GM21529 (cell line): ENCODE results near the gene CCNY.

Experiments used
- ATAC-seq: cut with Tn5 transposase; IDR thresholded peaks from one replicate; pipeline ENCODE4 v1.9.1; 2021; ENCODE audit not compliant: unreplicated experiment

The CCNY gene

GRCh38 chr10:35423505-35424306 lies 87.4 kb downstream of the CCNY start:
- no peak for ATAC-seq

- no peak for ATAC-seq
Observed at GRCh38 chr10:35424680-35425285, 88.5 kb downstream of the CCNY start.

DNA sequence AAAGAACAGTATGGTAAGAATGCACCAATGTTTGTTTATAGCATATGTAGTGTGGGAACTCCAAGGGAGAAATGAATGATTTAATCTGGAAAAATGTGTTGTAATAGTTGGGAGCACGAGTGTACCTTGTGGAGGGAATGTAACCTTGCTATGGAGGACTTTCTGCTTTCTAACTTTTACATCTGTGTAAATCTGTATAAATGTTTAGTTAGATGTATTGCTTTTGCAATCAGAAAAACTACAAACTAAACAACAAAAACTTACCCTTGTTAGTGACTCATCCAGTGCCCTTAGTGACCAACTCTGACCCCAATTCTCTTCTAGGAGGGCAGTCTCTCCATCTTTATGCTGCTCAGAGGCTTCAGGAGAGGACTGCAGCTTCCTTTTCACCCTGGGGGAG lies 89.3 kb downstream of the CCNY start:
- ATAC-seq = no peak

- no peak for ATAC-seq
Observed at GRCh38 chr10:35426657-35427056, 90.3 kb downstream of the CCNY start.

GRCh38 chr10:35427543-35427942 lies 91.2 kb downstream of the CCNY start:
- no peak for ATAC-seq

- no peak for ATAC-seq
Observed at GRCh38 chr10:35428521-35428920, 92.2 kb downstream of the CCNY start.

- no peak for ATAC-seq
Observed at GRCh38 chr10:35432781-35433338, 96.6 kb downstream of the CCNY start.

- no peak for ATAC-seq
Observed at GRCh38 chr10:35433851-35434426, 97.6 kb downstream of the CCNY start.

DNA sequence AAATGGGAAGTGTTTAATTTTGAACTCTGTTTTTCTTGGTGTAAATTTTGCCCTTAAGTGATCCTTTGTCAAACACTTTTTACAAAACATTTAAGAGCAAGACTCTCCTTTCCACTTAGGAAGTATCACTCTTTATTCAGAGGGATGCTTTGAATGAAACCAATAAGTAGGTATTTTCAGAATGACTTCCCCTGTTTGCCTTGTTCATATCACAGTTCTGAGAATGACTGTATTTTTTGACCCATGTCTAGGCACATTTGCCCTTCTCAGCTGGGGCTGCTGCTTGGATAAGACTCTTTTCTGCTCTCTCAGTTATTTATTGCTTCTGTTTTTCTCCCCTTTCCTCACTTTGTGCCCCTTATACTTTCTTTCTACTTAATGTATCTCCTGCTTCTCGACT lies 98.2 kb downstream of the CCNY start:
- ATAC-seq = no peak

GRCh38 chr10:35435824-35436223 lies 99.5 kb downstream of the CCNY start:
- no peak for ATAC-seq

GRCh38 chr10:35437829-35438228 lies 101.5 kb downstream of the CCNY start:
- no peak for ATAC-seq

- ATAC-seq = no peak
Observed at GRCh38 chr10:35438718-35439571, 102.6 kb downstream of the CCNY start.

DNA sequence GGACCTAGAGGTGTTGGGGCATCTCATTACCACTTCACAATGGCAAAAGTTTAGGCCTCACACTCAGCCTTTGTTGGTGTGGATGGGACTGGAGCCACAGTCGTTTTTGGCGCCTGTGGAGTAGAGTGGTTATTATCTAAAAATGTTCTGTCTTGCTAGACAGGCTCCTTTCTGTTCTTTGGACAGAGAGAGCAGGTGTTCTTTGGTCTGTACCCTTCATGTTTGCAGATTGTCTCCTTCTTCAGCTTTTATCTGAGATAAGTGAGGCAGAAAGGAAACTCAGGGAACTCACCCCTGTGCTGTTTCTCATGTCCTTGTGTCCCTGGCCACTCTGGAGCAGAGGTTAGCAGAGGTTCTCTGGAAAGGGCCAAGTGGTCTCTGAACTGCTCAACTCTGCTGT lies 103.7 kb downstream of the CCNY start:
- ATAC-seq = no peak

- no peak for ATAC-seq
Observed at GRCh38 chr10:35442028-35442427, 105.7 kb downstream of the CCNY start.

- no peak for ATAC-seq
Observed at GRCh38 chr10:35442592-35442991, 106.3 kb downstream of the CCNY start.

DNA sequence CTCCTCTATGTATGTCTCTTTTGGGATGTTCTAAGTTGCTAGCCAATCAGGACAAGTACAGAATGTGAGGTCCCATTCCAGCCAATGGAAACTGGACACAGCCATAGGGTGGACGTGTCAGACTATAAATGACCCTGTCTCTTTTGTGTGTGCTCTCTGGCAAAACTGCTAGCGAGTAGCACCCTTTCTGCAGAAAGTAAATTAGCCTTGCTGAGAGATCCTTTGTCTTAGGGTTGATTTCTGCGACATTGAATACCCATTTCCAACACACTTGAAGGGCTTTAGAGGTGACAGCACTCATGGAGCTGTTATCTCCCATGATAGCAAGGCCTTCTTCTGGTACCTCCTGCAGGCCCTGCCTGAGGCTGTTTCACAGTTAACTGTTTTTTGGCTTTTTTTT lies 107.5 kb downstream of the CCNY start:
- ATAC-seq = no peak

- no peak for ATAC-seq
Observed at GRCh38 chr10:35445150-35445884, 109.0 kb downstream of the CCNY start.

- no peak for ATAC-seq
Observed at GRCh38 chr10:35446439-35446838, 110.1 kb downstream of the CCNY start.

DNA sequence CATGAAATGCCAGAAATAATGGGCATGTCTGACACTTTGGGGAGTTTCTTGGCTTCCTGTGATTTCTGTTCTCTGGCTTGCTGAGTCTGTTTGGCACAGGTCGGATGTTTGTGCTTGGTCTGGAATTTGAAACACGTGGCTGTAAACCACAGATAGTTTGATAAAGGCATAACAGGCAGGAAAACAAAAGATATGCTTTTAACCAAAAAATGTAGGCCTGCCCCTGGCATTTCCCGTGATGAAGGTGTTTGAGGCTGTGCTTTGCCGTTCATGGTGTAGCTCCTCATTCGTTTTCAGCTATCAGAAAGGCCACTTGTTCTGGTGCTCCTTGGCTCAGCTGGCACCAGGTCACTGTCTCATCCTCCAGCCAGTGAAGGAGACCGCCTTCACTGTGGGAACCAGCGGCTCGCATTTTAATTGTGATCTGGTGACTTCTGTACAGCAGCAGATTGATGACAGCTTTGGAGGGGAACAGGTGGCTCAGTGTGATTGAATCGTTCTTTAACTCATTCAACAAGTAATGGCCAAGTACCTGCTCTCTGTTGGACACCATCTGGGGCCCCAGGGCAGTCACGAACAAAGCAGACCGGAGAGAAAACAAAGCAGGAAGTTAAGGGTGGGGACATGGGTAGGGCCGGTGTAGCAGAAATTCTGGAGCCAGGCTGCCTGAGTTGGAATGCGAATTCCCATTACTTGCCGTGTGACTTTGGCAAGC lies 111.5 kb downstream of the CCNY start:
- no peak for ATAC-seq
